ENCODE measurements around the gene PRRX2. TPM values are rescaled to one million over a fixed set of nuclear protein-coding genes. Genes with fewer than 3 reads are reported as not detected.

PRRX2 gene
- total and polyA plus RNA-seq, 2 of the 13 experiments (the other 11 are each of a cell fraction or from before 2014, with no cell fraction given), result 0.05 TPM; not detected in 1

DNA sequence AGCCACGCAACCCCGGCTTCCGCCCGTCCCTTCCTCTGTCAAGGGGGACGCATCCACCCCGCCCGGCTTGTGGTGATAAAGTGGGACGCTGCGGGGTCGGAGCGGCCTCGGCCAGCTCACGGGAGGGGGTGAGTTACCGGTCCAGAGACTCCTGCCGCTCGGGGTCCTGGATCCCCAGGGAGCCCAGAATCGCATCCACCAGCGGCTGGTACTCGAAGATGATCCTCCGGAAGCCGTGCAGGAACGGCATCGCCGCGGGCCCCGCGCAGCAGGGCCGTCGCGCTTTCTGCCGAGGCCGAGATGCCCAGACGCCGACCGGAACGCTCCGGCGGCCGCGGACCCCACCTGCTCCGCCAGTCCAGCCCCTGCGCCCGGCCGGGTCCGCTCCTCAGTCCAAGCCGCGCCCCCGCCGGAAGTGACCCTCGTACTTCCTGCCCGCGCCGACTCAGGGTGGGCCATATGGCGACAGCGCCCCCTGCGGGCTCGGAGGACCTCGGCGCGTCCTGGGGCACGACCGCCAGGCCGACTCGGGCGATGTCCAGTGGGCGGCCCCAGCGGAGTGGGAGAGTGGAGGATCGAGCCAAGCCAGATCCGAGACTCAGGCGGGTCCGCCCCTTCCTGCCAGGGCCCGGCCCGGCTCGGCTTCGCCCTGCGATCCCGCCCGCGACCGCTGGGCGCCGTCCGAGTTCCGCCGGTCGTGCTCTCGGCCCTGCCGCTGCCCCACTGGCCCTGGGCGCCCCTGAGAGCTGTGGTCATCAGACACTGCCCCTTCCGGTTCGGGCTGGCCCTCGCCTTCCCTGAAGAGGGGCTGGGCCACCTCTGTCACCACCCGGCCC lies 23.5 kb upstream of the PRRX2 start, which contains the start of gene ASB6 (continued):
- no peak for TF ChIP-seq JUNB (CRISPR knock-in tag; IDR thresholded peaks at IDR 0.05; ENCODE audit: borderline replicate concordance)
- TF ChIP-seq, protein P1, sequence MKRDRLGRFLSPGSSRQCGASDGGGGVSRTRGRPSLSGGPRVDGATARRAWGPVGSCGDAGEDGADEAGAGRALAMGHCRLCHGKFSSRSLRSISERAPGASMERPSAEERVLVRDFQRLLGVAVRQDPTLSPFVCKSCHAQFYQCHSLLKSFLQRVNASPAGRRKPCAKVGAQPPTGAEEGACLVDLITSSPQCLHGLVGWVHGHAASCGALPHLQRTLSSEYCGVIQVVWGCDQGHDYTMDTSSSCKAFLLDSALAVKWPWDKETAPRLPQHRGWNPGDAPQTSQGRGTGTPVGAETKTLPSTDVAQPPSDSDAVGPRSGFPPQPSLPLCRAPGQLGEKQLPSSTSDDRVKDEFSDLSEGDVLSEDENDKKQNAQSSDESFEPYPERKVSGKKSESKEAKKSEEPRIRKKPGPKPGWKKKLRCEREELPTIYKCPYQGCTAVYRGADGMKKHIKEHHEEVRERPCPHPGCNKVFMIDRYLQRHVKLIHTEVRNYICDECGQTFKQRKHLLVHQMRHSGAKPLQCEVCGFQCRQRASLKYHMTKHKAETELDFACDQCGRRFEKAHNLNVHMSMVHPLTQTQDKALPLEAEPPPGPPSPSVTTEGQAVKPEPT (CRISPR knock-in tag; IDR thresholded peaks at IDR 0.05; ENCODE audit: low read depth), result 0 out of 2 replicates have a peak, but pooled peaks have one; percentile 45
- TF ChIP-seq ZNF235 (CRISPR knock-in tag; IDR thresholded peaks at IDR 0.05; ENCODE audit: borderline replicate concordance), result no peak; the same call in 1 of the 2 replicates
- TF ChIP-seq PRDM10 (CRISPR knock-in tag; IDR thresholded peaks at IDR 0.05; ENCODE audit: low read depth), result peak; percentile 8; the same call in 1 of the 2 replicates
- TF ChIP-seq ZNF230 (CRISPR knock-in tag; IDR thresholded peaks at IDR 0.05), result peak; percentile 74; the same call in 1 of the 2 replicates
- TF ChIP-seq ZNF44 (CRISPR knock-in tag; IDR thresholded peaks at IDR 0.05), result peak; percentile 47; the same call in 1 of the 2 replicates
- peak; percentile 87 for TF ChIP-seq TOE1 (CRISPR knock-in tag; IDR thresholded peaks at IDR 0.05)
- no peak for TF ChIP-seq SATB2 (CRISPR knock-in tag; IDR thresholded peaks at IDR 0.05)
- TF ChIP-seq, protein P2, sequence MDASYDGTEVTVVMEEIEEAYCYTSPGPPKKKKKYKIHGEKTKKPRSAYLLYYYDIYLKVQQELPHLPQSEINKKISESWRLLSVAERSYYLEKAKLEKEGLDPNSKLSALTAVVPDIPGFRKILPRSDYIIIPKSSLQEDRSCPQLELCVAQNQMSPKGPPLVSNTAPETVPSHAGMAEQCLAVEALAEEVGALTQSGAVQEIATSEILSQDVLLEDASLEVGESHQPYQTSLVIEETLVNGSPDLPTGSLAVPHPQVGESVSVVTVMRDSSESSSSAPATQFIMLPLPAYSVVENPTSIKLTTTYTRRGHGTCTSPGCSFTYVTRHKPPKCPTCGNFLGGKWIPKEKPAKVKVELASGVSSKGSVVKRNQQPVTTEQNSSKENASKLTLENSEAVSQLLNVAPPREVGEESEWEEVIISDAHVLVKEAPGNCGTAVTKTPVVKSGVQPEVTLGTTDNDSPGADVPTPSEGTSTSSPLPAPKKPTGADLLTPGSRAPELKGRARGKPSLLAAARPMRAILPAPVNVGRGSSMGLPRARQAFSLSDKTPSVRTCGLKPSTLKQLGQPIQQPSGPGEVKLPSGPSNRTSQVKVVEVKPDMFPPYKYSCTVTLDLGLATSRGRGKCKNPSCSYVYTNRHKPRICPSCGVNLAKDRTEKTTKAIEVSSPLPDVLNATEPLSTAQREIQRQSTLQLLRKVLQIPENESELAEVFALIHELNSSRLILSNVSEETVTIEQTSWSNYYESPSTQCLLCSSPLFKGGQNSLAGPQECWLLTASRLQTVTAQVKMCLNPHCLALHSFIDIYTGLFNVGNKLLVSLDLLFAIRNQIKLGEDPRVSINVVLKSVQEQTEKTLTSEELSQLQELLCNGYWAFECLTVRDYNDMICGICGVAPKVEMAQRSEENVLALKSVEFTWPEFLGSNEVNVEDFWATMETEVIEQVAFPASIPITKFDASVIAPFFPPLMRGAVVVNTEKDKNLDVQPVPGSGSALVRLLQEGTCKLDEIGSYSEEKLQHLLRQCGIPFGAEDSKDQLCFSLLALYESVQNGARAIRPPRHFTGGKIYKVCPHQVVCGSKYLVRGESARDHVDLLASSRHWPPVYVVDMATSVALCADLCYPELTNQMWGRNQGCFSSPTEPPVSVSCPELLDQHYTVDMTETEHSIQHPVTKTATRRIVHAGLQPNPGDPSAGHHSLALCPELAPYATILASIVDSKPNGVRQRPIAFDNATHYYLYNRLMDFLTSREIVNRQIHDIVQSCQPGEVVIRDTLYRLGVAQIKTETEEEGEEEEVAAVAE (CRISPR knock-in tag; IDR thresholded peaks at IDR 0.05; ENCODE audit: borderline replicate concordance), result peak; percentile 76; the same call in 1 of the 2 replicates
- no peak for TF ChIP-seq FOXK2 (IDR thresholded peaks at IDR 0.05)
- TF ChIP-seq ZNF343 (CRISPR knock-in tag; IDR thresholded peaks at IDR 0.05), result peak; percentile 86
- TF ChIP-seq HOXA3 (CRISPR knock-in tag; IDR thresholded peaks at IDR 0.05), result peak; percentile 97
- TF ChIP-seq NFYC (CRISPR knock-in tag; IDR thresholded peaks at IDR 0.05), result peak; percentile 57
- TF ChIP-seq, protein P3, sequence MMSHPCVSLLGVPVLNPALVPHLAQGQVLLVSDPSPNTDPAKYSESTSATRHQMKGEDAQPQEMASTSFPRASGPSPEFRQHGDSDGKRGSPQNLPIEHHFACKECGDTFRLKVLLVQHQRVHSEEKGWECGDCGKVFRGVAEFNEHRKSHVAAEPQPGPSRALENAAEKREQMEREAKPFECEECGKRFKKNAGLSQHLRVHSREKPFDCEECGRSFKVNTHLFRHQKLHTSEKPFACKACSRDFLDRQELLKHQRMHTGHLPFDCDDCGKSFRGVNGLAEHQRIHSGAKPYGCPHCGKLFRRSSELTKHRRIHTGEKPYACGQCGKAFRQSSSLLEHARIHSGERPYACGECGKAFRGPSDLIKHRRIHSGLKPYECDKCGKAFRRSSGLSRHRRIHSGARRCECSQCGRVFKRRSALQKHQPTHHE (CRISPR knock-in tag; IDR thresholded peaks at IDR 0.05; ENCODE audit: borderline replicate concordance), result peak; percentile 85; the same call in 1 of the 2 replicates
- peak; percentile 82; the same call in 1 of the 2 replicates for TF ChIP-seq ZNF431 (CRISPR knock-in tag; IDR thresholded peaks at IDR 0.05; ENCODE audit: borderline replicate concordance, low read depth)
- 0 out of 2 replicates have a peak, but pooled peaks have one; percentile 76 for TF ChIP-seq HES4 (CRISPR knock-in tag; IDR thresholded peaks at IDR 0.05; ENCODE audit: borderline replicate concordance)
- TF ChIP-seq SRF (IDR thresholded peaks at IDR 0.05; ENCODE audit: low read depth, low read length), result no peak

All from HepG2 (cell line).